Stimulated activated CD8-positive, alpha-beta memory T cell treated with anti-CD3 and anti-CD28 coated beads, Interleukin-4, amount 100 ng/mL, for 1 hour (primary cell): ENCODE results near the gene SCMH1.

Experiments
- DNase-seq, 2 donors: peaks; one replicate each; pipeline ENCODE4 v3.0.0-alpha.2; 2020; ENCODE audit warnings: low read depth in 2 of 2, low spot score in 1 of 2

SCMH1 gene

GRCh38 chr1:41032147-41032546 lies 210.0 kb downstream of the SCMH1 start:
- no peak for DNase-seq

GRCh38 chr1:41030872-41031616 lies 211.1 kb downstream of the SCMH1 start:
- DNase-seq = no peak

GRCh38 chr1:41028034-41028642 lies 214.0 kb downstream of the SCMH1 start:
- DNase-seq = no peak

GRCh38 chr1:41025979-41026819 lies 215.9 kb downstream of the SCMH1 start:
- DNase-seq = no peak

GRCh38 chr1:41024953-41025352 lies 217.2 kb downstream of the SCMH1 start:
- no peak for DNase-seq

- DNase-seq = no peak
These were observed 218.7 kb downstream of the SCMH1 start for GRCh38 chr1:41023279-41023990.

GRCh38 chr1:41022424-41022823 lies 219.7 kb downstream of the SCMH1 start:
- no peak for DNase-seq

- DNase-seq = no peak
These were observed 220.4 kb downstream of the SCMH1 start, which contains the start of gene SLFNL1 for GRCh38 chr1:41021526-41022308. TSS of gene SLFNL1 (minus strand) at chr1:41021725. CDS start at chr1:41020660, 1,065 bp downstream.

GRCh38 chr1:41020654-41021053 lies 221.5 kb downstream of the SCMH1 start:
- DNase-seq = no peak

- DNase-seq = no peak
These were observed 222.0 kb downstream of the SCMH1 start for GRCh38 chr1:41020109-41020576.

- DNase-seq = no peak
These were observed 222.8 kb downstream of the SCMH1 start for GRCh38 chr1:41019353-41019745.

GRCh38 chr1:41018018-41018410 lies 224.1 kb downstream of the SCMH1 start:
- no peak for DNase-seq

- no peak for DNase-seq
These were observed 224.7 kb downstream of the SCMH1 start for GRCh38 chr1:41017141-41018017.

GRCh38 chr1:41015897-41016470 lies 226.1 kb downstream of the SCMH1 start:
- no peak for DNase-seq

GRCh38 chr1:41015281-41015896 lies 226.7 kb downstream of the SCMH1 start:
- no peak for DNase-seq

- DNase-seq = no peak
These were observed 227.2 kb downstream of the SCMH1 start for GRCh38 chr1:41014871-41015270.

GRCh38 chr1:41013796-41014195 lies 228.3 kb downstream of the SCMH1 start:
- DNase-seq = no peak

- no peak for DNase-seq
These were observed 229.1 kb downstream of the SCMH1 start for GRCh38 chr1:41013024-41013423.

GRCh38 chr1:41010345-41010744 lies 231.8 kb downstream of the SCMH1 start:
- no peak for DNase-seq
